Stimulated activated CD8-positive, alpha-beta memory T cell treated with anti-CD3 and anti-CD28 coated beads, Interleukin-12 subunit alpha, Interleukin-12 subunit beta, amount 100 ng/mL, for 1 hour (primary cell): Measurements from ENCODE around the gene KLHL11.
"Not testable (repeated sequence)": the region's sequence is repeated elsewhere in the genome, so short reads cannot be mapped to it uniquely, and the experiment has no call there.

Source experiments
- DNase-seq: peaks from one replicate; pipeline ENCODE4 v3.0.0-alpha.2; 2020; ENCODE audit warnings: low read depth

KLHL11 gene

GRCh38 chr17:41836550-41837196 lies 28.6 kb downstream of the KLHL11 start:
- DNase-seq, result no peak

GRCh38 chr17:41835800-41836549 lies 29.2 kb downstream of the KLHL11 start, which contains the start of gene NT5C3B:
NT5C3B (minus strand) TSS chr17:41836232; CDS start chr17:41836193, 39 bp downstream.
- DNase-seq, result peak; percentile 29

GRCh38 chr17:41835214-41835799 lies 29.9 kb downstream of the KLHL11 start:
- DNase-seq, result no peak

GRCh38 chr17:41829961-41830360 lies 35.3 kb downstream of the KLHL11 start:
- not testable (repeated sequence) for DNase-seq

- DNase-seq, result no peak
Observed at GRCh38 chr17:41825175-41825845, 39.9 kb downstream of the KLHL11 start.

GRCh38 chr17:41824086-41824485 lies 41.1 kb downstream of the KLHL11 start:
- no peak for DNase-seq

- DNase-seq, result no peak
Observed at GRCh38 chr17:41823580-41823979, 41.6 kb downstream of the KLHL11 start.

GRCh38 chr17:41823141-41823524 lies 42.1 kb downstream of the KLHL11 start:
- DNase-seq, result no peak

GRCh38 chr17:41822216-41823140 lies 42.7 kb downstream of the KLHL11 start:
- no peak for DNase-seq

GRCh38 chr17:41821776-41822175 lies 43.4 kb downstream of the KLHL11 start:
- no peak for DNase-seq

GRCh38 chr17:41818024-41818423 lies 47.2 kb downstream of the KLHL11 start:
- no peak for DNase-seq

GRCh38 chr17:41816637-41817320 lies 48.4 kb downstream of the KLHL11 start:
- no peak for DNase-seq

- DNase-seq, result no peak
Observed at GRCh38 chr17:41814195-41814594, 51.0 kb downstream of the KLHL11 start.

- no peak for DNase-seq
Observed at GRCh38 chr17:41813699-41814124, 51.5 kb downstream of the KLHL11 start.

- no peak for DNase-seq
Observed at GRCh38 chr17:41813152-41813680, 52.0 kb downstream of the KLHL11 start.

GRCh38 chr17:41812381-41813151 lies 52.7 kb downstream of the KLHL11 start, which contains the start of gene FKBP10:
FKBP10 (plus strand) TSS chr17:41813004; CDS start chr17:41813035, 31 bp downstream.
- peak; percentile 17 for DNase-seq

- DNase-seq, result peak; percentile 42
Observed at GRCh38 chr17:41811549-41812380, 53.5 kb downstream of the KLHL11 start, which contains the start of gene P3H4. P3H4 (minus strand) TSS chr17:41811949; CDS start chr17:41811915, 34 bp downstream.
